Body of pancreas (tissue), 4 donors: ENCODE results near the gene CLDN7. TPM values are rescaled to one million over a fixed set of nuclear protein-coding genes. Genes with fewer than 3 reads are reported as not detected.
A peak's percentile ranks its signal among the peaks of the same experiment; 100 is the strongest.

ENCODE experiments used
- ATAC-seq: fragments of 150-250 bp; one replicate; pipeline ENCODE4 v1.9.1; 2016
- DNase-seq, 4 donors: peaks; one replicate each; pipeline ENCODE4 v3.0.0-alpha.2; 2019
- H3K27ac ChIP-seq, 4 donors: fragments of 200-600 bp; sonication (generic); 1 replicate in 3 of 4; 2 replicates in 1 of 4; pipeline versions ENCODE4 v1.5.1 to v1.6.1; 2016 to 2019; ENCODE audit warnings: mild to moderate bottlenecking in 1 of 4, mixed read lengths in 1 of 4, moderate library complexity in 1 of 4
- H3K27me3 ChIP-seq, 2 donors: fragments of 200-600 bp; sonication (generic); one replicate each; pipeline ENCODE4 v1.6.0; 2016; ENCODE audit warnings: mild to moderate bottlenecking in 1 of 2
- H3K36me3 ChIP-seq, 2 donors: fragments of 200-600 bp; sonication (generic); replicated peaks in 1 of 2; 2 replicates each; pipeline ENCODE4 v1.5.1; 2016; ENCODE audit warnings: low read depth in 2 of 2; ENCODE audit not compliant: insufficient read depth in 1 of 2
- H3K4me1 ChIP-seq: fragments of 200-600 bp; sonication (generic); one replicate; pipeline ENCODE4 v1.6.0; 2016
- H3K4me3 ChIP-seq, 2 donors: fragments of 200-600 bp; sonication (generic); 1 replicate in 1 of 2; 2 replicates in 1 of 2; pipeline ENCODE4 v1.5.1; 2016 to 2019
- H3K9me3 ChIP-seq, 3 donors: fragments of 200-600 bp; sonication (generic); 1 replicate in 2 of 3; 2 replicates in 1 of 3; pipeline ENCODE4 v1.5.1; 2016
- CTCF ChIP-seq, 7 experiments: fragments of 450-650 bp in 4 of 7; fragments of 200-600 bp in 3 of 7; sonication (generic) in 3 of 7; IDR thresholded peaks; one replicate each; pipeline ENCODE4 v1.5.1; 2016 to 2019; ENCODE audit warnings: antibody characterized with exemption in 7 of 7
- POLR2A ChIP-seq, 3 donors: fragments of 450-650 bp; IDR thresholded peaks; one replicate each; pipeline ENCODE4 v1.6.1; 2016; ENCODE audit warnings: antibody characterized with exemption in 3 of 3, mild to moderate bottlenecking in 2 of 3
- WGBS, 2 donors: methylation state at CpG; one replicate each; pipeline ENCODE4 v1.1.5; 2017; 5-methylcytosine and 5-hydroxymethylcytosine counted together
- intact Hi-C: fragments of 100-400 bp; cut with DNase I; formaldehyde crosslinking; loops from one replicate; pipeline ENCODE4 v1.15.1; 2023
- microRNA counts, 2 donors: library from miRNA; unstranded; fragments of <30 nt; microRNA quantifications; one replicate each; lab custom pipeline; 2017
- microRNA-seq, 2 donors: library from miRNA; unstranded; fragments of <30 nt; microRNA quantifications; one replicate each; pipeline ENCODE4, GENCODE V29; 2016; ENCODE audit warnings: borderline number of aligned reads in 2 of 2, borderline replicate concordance in 2 of 2
- small RNA-seq: library from RNA; depleted of rRNA; stranded (forward); fragments of <200 nt; gene quantifications from one replicate; pipeline ENCODE3, GENCODE V24; 2016
- total RNA-seq, 2 donors: library from RNA; depleted of rRNA; stranded (reverse); fragments of >200 nt; gene quantifications; one replicate each; pipeline ENCODE4 v1.1.0, GENCODE V29; 2016

Gene CLDN7
- total RNA-seq, 2 donors from 2014 or later = 72.9 to 92.3 TPM

GRCh38 chr17:7214300-7215135 is 47.8 kb downstream of the CLDN7 start:
- DNase-seq (peak; percentile 96 to 98 (median 96)), ATAC-seq (peak; percentile 85)
- Histone ChIP-seq H3K4me1 (peaks cover 45% of the 10 kb centered on the region), H3K9me3 (no peaks in the 10 kb centered on the region), H3K4me3 (peak overlapping the region; percentile 13 to 18), H3K27ac (peak overlapping the region; percentile 50 to 76 (median 69)), H3K36me3 (no peaks in the 10 kb centered on the region), H3K27me3 (no peaks in the 10 kb centered on the region)
- intact Hi-C loops = no loop called here
- peak in 5 of 7 experiments; percentile 37 to 56 (median 48) for TF ChIP-seq CTCF (IDR thresholded peaks at IDR 0.05)
- no peak for TF ChIP-seq POLR2A (IDR thresholded peaks at IDR 0.05)
- WGBS, 2 donors = 0 to 1% methylated on average over 22 to 45 of the region's 45 CpGs

GRCh38 chr17:7213895-7214299 is 48.4 kb downstream of the CLDN7 start:
- Histone ChIP-seq H3K4me3 (no peak overlapping the region), H3K4me1 (peaks cover 38% of the 10 kb centered on the region), H3K27me3 (no peaks in the 10 kb centered on the region), H3K9me3 (no peaks in the 10 kb centered on the region), H3K36me3 (no peaks in the 10 kb centered on the region), H3K27ac (peak overlapping the region in 3 of 4 donors; percentile 62 to 76 (median 76))
- WGBS, 2 donors = 2 to 3% methylated on average over 11 to 15 of the region's 15 CpGs
- intact Hi-C loops = no loop called here
- TF ChIP-seq POLR2A (IDR thresholded peaks at IDR 0.05) (no peak), CTCF (IDR thresholded peaks at IDR 0.05) (peak in 6 of 7 experiments; percentile 18 to 61 (median 42))
- DNase-seq = peak; percentile 82 to 93 (median 88)
- peak; percentile 25 for ATAC-seq

- Histone ChIP-seq H3K4me3 (no peak overlapping the region), H3K27me3 (no peaks in the 10 kb centered on the region), H3K27ac (no peak overlapping the region), H3K36me3 (no peaks in the 10 kb centered on the region), H3K9me3 (no peaks in the 10 kb centered on the region), H3K4me1 (peaks cover 27% of the 10 kb centered on the region)
- no peak for ATAC-seq
- DNase-seq = no peak
- intact Hi-C loops = no loop called here
- WGBS, 2 donors = 24 to 36% methylated on average over 23 to 31 of the region's 37 CpGs
- TF ChIP-seq POLR2A (IDR thresholded peaks at IDR 0.05) (no peak), CTCF (IDR thresholded peaks at IDR 0.05) (no peak)
Observed at GRCh38 chr17:7211491-7212273, 50.6 kb downstream of the CLDN7 start.

MicroRNA genes within 50 kb of the gene (microRNA counts, 767-probe panel; counts per million panel counts)
- microRNA hsa-miR-324-3p (lab: Ali Mortazavi, UCI) (0 to 736 counts per million in 2 donors), microRNA hsa-miR-324-5p (lab: Ali Mortazavi, UCI) (0 to 736 counts per million in 2 donors)

Small RNA genes within 50 kb of the gene (microRNA-seq; reads per million reads assigned to microRNA genes)
- gene MIR324 = 544 to 651 reads per million in 2 donors

Small RNA genes within 50 kb of the gene (small RNA-seq; reads per million reads assigned to genes)
- 3.6 reads per million, percentile 82 among the genes with 10 or more reads in this experiment for gene MIR324
- gene RF00019 = not detected

Other genes with a start within 250 kb of the CLDN7 start
- 10 to 100 TPM in 1 of 2 donors, 1 to 10 TPM in 1; 9.9 to 87.4 TPM for gene RNASEK, start 249.9 kb downstream of the CLDN7 start, total RNA-seq
- 1 to 10 TPM; 1.6 to 8.9 TPM for gene BCL6B, start 239.4 kb downstream of the CLDN7 start, total RNA-seq
- gene SLC16A13, start 226.5 kb downstream of the CLDN7 start, total RNA-seq = 1 to 10 TPM in 1 of 2 donors, not detected in 1; 1.6 TPM
- gene SLC16A11, start 218.4 kb downstream of the CLDN7 start, total RNA-seq = 10 to 100 TPM in 1 of 2 donors, 1 to 10 TPM in 1; 4.2 to 10.9 TPM
- gene CLEC10A, start 182.2 kb downstream of the CLDN7 start, total RNA-seq = 1 to 10 TPM in 1 of 2 donors, under 1 TPM in 1; 0.33 to 1.0 TPM
- gene ASGR2, start 147.7 kb downstream of the CLDN7 start, total RNA-seq = not detected
- 1 to 10 TPM in 1 of 2 donors, not detected in 1; 4.6 TPM for gene ASGR1, start 83.1 kb downstream of the CLDN7 start, total RNA-seq
- gene DLG4, start 42.6 kb downstream of the CLDN7 start, total RNA-seq = 1 to 10 TPM; 3.6 to 9.3 TPM
- gene ACADVL, start 42.5 kb downstream of the CLDN7 start, total RNA-seq = 1,000 to 10,000 TPM in 1 of 2 donors, 100 to 1,000 TPM in 1; 887 to 1,901 TPM
- gene DVL2, start 28.0 kb downstream of the CLDN7 start, total RNA-seq = 10 to 100 TPM; 19.5 to 41.5 TPM
- gene PHF23, start 23.0 kb downstream of the CLDN7 start, total RNA-seq = 10 to 100 TPM; 11.9 to 15.8 TPM
- 100 to 1,000 TPM; 145 to 482 TPM for gene GABARAP, start 20.0 kb downstream of the CLDN7 start, total RNA-seq
- gene CTDNEP1, start 10.7 kb downstream of the CLDN7 start, total RNA-seq = 10 to 100 TPM; 33.5 to 44.8 TPM
- 10 to 100 TPM; 10.2 to 16.3 TPM for gene ELP5, start 10.3 kb downstream of the CLDN7 start, total RNA-seq
- gene SLC2A4, start 19.2 kb upstream of the CLDN7 start, total RNA-seq = 10 to 100 TPM in 1 of 2 donors, 1 to 10 TPM in 1; 1.3 to 10.5 TPM
- gene YBX2, start 32.2 kb upstream of the CLDN7 start, total RNA-seq = 1 to 10 TPM in 1 of 2 donors, under 1 TPM in 1; 0.26 to 1.3 TPM
- gene EIF5A, start 45.1 kb upstream of the CLDN7 start, total RNA-seq = 100 to 1,000 TPM in 1 of 2 donors, 10 to 100 TPM in 1; 97.0 to 134 TPM
- 10 to 100 TPM; 71.9 to 75.8 TPM for gene GPS2, start 52.9 kb upstream of the CLDN7 start, total RNA-seq
- gene NEURL4, start 66.9 kb upstream of the CLDN7 start, total RNA-seq = 10 to 100 TPM; 28.8 to 41.2 TPM
- gene ACAP1, start 74.1 kb upstream of the CLDN7 start, total RNA-seq = 1 to 10 TPM in 1 of 2 donors, under 1 TPM in 1; 0.99 to 2.1 TPM
- 1 to 10 TPM; 2.6 to 5.6 TPM for gene KCTD11, start 89.7 kb upstream of the CLDN7 start, total RNA-seq
- gene TMEM95, start 92.7 kb upstream of the CLDN7 start, total RNA-seq = not detected
- gene TNK1, start 118.6 kb upstream of the CLDN7 start, total RNA-seq = 10 to 100 TPM; 12.7 to 15.8 TPM
- gene PLSCR3, start 132.0 kb upstream of the CLDN7 start, total RNA-seq = 10 to 100 TPM; 13.2 to 15.8 TPM
- gene TMEM256, start 141.6 kb upstream of the CLDN7 start, total RNA-seq = 10 to 100 TPM; 14.5 to 21.8 TPM
- gene NLGN2, start 145.4 kb upstream of the CLDN7 start, total RNA-seq = 1 to 10 TPM; 5.2 to 6.3 TPM
- gene SPEM1, start 157.8 kb upstream of the CLDN7 start, total RNA-seq = not detected
- not detected for gene SPEM2, start 163.1 kb upstream of the CLDN7 start, total RNA-seq
- gene SPEM3, start 166.4 kb upstream of the CLDN7 start, total RNA-seq = not detected
- gene TMEM102, start 173.0 kb upstream of the CLDN7 start, total RNA-seq = 1 to 10 TPM; 3.6 to 9.6 TPM
- 1 to 10 TPM in 1 of 2 donors, not detected in 1; 2.1 TPM for gene FGF11, start 177.0 kb upstream of the CLDN7 start, total RNA-seq
- 1 to 10 TPM; 2.6 to 8.8 TPM for gene CHRNB1, start 182.6 kb upstream of the CLDN7 start, total RNA-seq
- gene ZBTB4, start 217.2 kb upstream of the CLDN7 start, total RNA-seq = 10 to 100 TPM; 30.9 to 38.2 TPM
- gene SLC35G6, start 219.0 kb upstream of the CLDN7 start, total RNA-seq = not detected
- gene POLR2A, start 221.9 kb upstream of the CLDN7 start, total RNA-seq = 100 to 1,000 TPM in 1 of 2 donors, 10 to 100 TPM in 1; 36.3 to 124 TPM